SHP77 (cell line): Measurements from ENCODE around the gene NKAPL.

ENCODE experiments used
- DNase-seq, 2 experiments: peaks; one replicate each; lab custom pipeline; 2025; lab: John Stamatoyannopoulos, UW

NKAPL gene

GRCh38 chr6:28245206-28245941 lies 13.7 kb upstream of the NKAPL start:
- DNase-seq: no peak

- no peak for DNase-seq
Measured at GRCh38 chr6:28248916-28249315, 10.2 kb upstream of the NKAPL start.

GRCh38 chr6:28250747-28251146 lies 8.3 kb upstream of the NKAPL start:
- DNase-seq: no peak

- no peak for DNase-seq
Measured at GRCh38 chr6:28251661-28252008, 7.5 kb upstream of the NKAPL start.

- DNase-seq: peak; percentile 80 to 81
Measured at GRCh38 chr6:28252009-28252975, 6.8 kb upstream of the NKAPL start, which contains the start of gene ZKSCAN4. TSS of gene ZKSCAN4 (minus strand) at chr6:28252269. CDS start at chr6:28251980, 289 bp downstream.

- DNase-seq: no peak
Measured at GRCh38 chr6:28254121-28254519, 5.0 kb upstream of the NKAPL start.

GRCh38 chr6:28257042-28257441 lies 2.1 kb upstream of the NKAPL start:
- no peak for DNase-seq

- DNase-seq: no peak
Measured at GRCh38 chr6:28263922-28264321, 4.8 kb downstream of the NKAPL start.

GRCh38 chr6:28264834-28265401 lies 5.8 kb downstream of the NKAPL start:
- no peak for DNase-seq

- no peak for DNase-seq
Measured at GRCh38 chr6:28266563-28266961, 7.5 kb downstream of the NKAPL start.

- DNase-seq: peak; percentile 87 to 91
Measured at GRCh38 chr6:28266962-28267694, 8.0 kb downstream of the NKAPL start, which contains the start of gene ZSCAN26. TSS of gene ZSCAN26 (plus strand) at chr6:28267143. CDS start at chr6:28271920, 4,777 bp downstream.

GRCh38 chr6:28267695-28268059 lies 8.6 kb downstream of the NKAPL start:
- DNase-seq: no peak

- DNase-seq: no peak
Measured at GRCh38 chr6:28269492-28269891, 10.4 kb downstream of the NKAPL start.

- no peak for DNase-seq
Measured at GRCh38 chr6:28274888-28275287, 15.8 kb downstream of the NKAPL start.

GRCh38 chr6:28277746-28278145 lies 18.6 kb downstream of the NKAPL start:
- no peak for DNase-seq

GRCh38 chr6:28280595-28281287 lies 21.6 kb downstream of the NKAPL start:
- no peak for DNase-seq

- peak; percentile 73 to 82 for DNase-seq
Measured at GRCh38 chr6:28281288-28282064, 22.4 kb downstream of the NKAPL start, which contains the start of gene PGBD1. TSS of gene PGBD1 (plus strand) at chr6:28281572. CDS start at chr6:28283814, 2,242 bp downstream.

- no peak for DNase-seq
Measured at GRCh38 chr6:28282926-28283325, 23.8 kb downstream of the NKAPL start.

GRCh38 chr6:28291573-28291972 lies 32.5 kb downstream of the NKAPL start:
- DNase-seq: no peak

GRCh38 chr6:28295326-28295725 lies 36.2 kb downstream of the NKAPL start:
- DNase-seq: no peak
